AG04450 (cell line): ENCODE data around the gene DYNC1I1. TPM values are rescaled to one million over a fixed set of nuclear protein-coding genes. Genes with fewer than 3 reads are reported as not detected.

Experiments
- CTCF ChIA-PET: fragments of 300-600, 350-600 bp; formaldehyde crosslinking; extraction: SDS; loops from one replicate; lab custom pipeline; 2022; ENCODE audit warnings: antibody characterized with exemption, inconsistent platforms; lab: Charles Lee
- POLR2A ChIA-PET: fragments of 350-600 bp; formaldehyde crosslinking; extraction: SDS; loops from one replicate; lab custom pipeline; 2021; ENCODE audit warnings: antibody characterized with exemption, inconsistent platforms; lab: Yijun Ruan, JAX
- DNase-seq: peaks from one replicate; pipeline ENCODE4 v3.0.0-alpha.2; 2011; ENCODE audit warnings: low read depth, low spot score
- H3K27ac ChIP-seq: one replicate; pipeline ENCODE4 v1.5.1; 2012; ENCODE audit warnings: low read depth, low read length, control low read depth
- H3K27me3 ChIP-seq: one replicate; pipeline ENCODE4 v1.6.0; 2012; ENCODE audit warnings: low read length; ENCODE audit not compliant: control insufficient read depth, insufficient read depth
- H3K4me3 ChIP-seq: 2 replicates; pipeline ENCODE4 v1.5.1; 2011; ENCODE audit warnings: mild to moderate bottlenecking, low read depth, low read length, control low read depth
- H3K9me3 ChIP-seq: 2 replicates; pipeline ENCODE4 v1.5.1; 2012; ENCODE audit warnings: low read length; ENCODE audit not compliant: control insufficient read depth, insufficient read depth
- CTCF ChIP-seq: IDR thresholded peaks from 2 replicates; pipeline ENCODE4 v1.5.1; 2011; ENCODE audit warnings: low read depth, low read length, control low read depth, inconsistent platforms
- polyA plus RNA-seq: library from polyadenylated mRNA; depleted of rRNA; stranded (reverse); fragments of >200 nt; gene quantifications from 2 replicates; pipeline ENCODE4 v1.2.3, GENCODE V29; 2011

Gene DYNC1I1
- polyA plus RNA-seq, 1 experiment: 0.06 TPM

GRCh38 chr7:95901006-95901405 is 128.7 kb downstream of the DYNC1I1 start:
- CTCF ChIA-PET: interaction anchor here (0.7 to 7.3 kb wide), 2 partner anchors 15 to 166 kb away, joined by 3 to 41 read pairs; no protein-coding TSS in a partner anchor
- POLR2A ChIA-PET: no interaction called here
- H3K9me3 ChIP-seq: no peaks in the 10 kb centered on the region
- H3K27me3 ChIP-seq: no peaks in the 10 kb centered on the region
- H3K4me3 ChIP-seq: no peak overlapping the region
- no peak overlapping the region for H3K27ac ChIP-seq
- no peak for TF ChIP-seq CTCF
- no peak for DNase-seq

- Histone ChIP-seq H3K9me3 (no peaks in the 10 kb centered on the region), H3K4me3 (no peak overlapping the region), H3K27me3 (no peaks in the 10 kb centered on the region), H3K27ac (no peak overlapping the region)
- no peak for DNase-seq
- ChIA-PET POLR2A (no interaction called here), CTCF (interaction anchor here (7.3 kb wide), 1 partner anchor 12 kb away, joined by 41 read pairs; no protein-coding TSS in a partner anchor)
- TF ChIP-seq CTCF: no peak
These were observed 131.7 kb downstream of the DYNC1I1 start for GRCh38 chr7:95904099-95904498.

- DNase-seq: no peak
- TF ChIP-seq CTCF: no peak
- CTCF ChIA-PET: interaction anchor here (0.6 to 7.3 kb wide), 2 partner anchors 11 to 1478 kb away, joined by 3 to 41 read pairs; no protein-coding TSS in a partner anchor
These were observed 132.8 kb downstream of the DYNC1I1 start for GRCh38 chr7:95905167-95905566.

GRCh38 chr7:95906851-95907250 is 134.5 kb downstream of the DYNC1I1 start:
- TF ChIP-seq CTCF: no peak
- Histone ChIP-seq H3K4me3 (no peak overlapping the region), H3K27ac (no peak overlapping the region), H3K27me3 (no peaks in the 10 kb centered on the region), H3K9me3 (no peaks in the 10 kb centered on the region)
- DNase-seq: no peak
- POLR2A ChIA-PET: no interaction called here
- CTCF ChIA-PET: interaction anchor here (1.0 kb wide), 1 partner anchor 9 kb away, joined by 3 read pairs; no protein-coding TSS in a partner anchor

More at GRCh38 chr7:95905167-95905566, 132.8 kb downstream of the DYNC1I1 start:
- Histone ChIP-seq H3K27ac (no peak overlapping the region), H3K4me3 (no peak overlapping the region), H3K27me3 (no peaks in the 10 kb centered on the region), H3K9me3 (no peaks in the 10 kb centered on the region)
- POLR2A ChIA-PET: no interaction called here

- ChIA-PET CTCF (no interaction called here), POLR2A (no interaction called here)
- H3K27ac ChIP-seq: no peak overlapping the region
- no peaks in the 10 kb centered on the region for H3K9me3 ChIP-seq
- no peaks in the 10 kb centered on the region for H3K27me3 ChIP-seq
- no peak for TF ChIP-seq CTCF
- no peak for DNase-seq
- H3K4me3 ChIP-seq: no peak overlapping the region
These were observed 135.0 kb downstream of the DYNC1I1 start for GRCh38 chr7:95907337-95907736.
